Fibroblast of mammary gland (primary cell): ENCODE results near the gene PCDH19.

ENCODE experiments used
- DNase-seq: peaks from one replicate; pipeline ENCODE4 v3.0.0-alpha.2; 2010; ENCODE audit warnings: low read depth
- H3K4me3 ChIP-seq: 2 replicates; pipeline ENCODE4 v1.5.1; 2011; ENCODE audit warnings: low read depth, mild to moderate bottlenecking, low read length, moderate library complexity; ENCODE audit not compliant: control insufficient read depth
- TF ChIP-seq, protein P1 (sequence below): conservative IDR thresholded peaks from 2 replicates; pipeline ENCODE4 v1.5.1; 2011; ENCODE audit warnings: low read depth, low read length, inconsistent platforms; ENCODE audit not compliant: control insufficient read depth, insufficient read depth

The PCDH19 gene

DNA sequence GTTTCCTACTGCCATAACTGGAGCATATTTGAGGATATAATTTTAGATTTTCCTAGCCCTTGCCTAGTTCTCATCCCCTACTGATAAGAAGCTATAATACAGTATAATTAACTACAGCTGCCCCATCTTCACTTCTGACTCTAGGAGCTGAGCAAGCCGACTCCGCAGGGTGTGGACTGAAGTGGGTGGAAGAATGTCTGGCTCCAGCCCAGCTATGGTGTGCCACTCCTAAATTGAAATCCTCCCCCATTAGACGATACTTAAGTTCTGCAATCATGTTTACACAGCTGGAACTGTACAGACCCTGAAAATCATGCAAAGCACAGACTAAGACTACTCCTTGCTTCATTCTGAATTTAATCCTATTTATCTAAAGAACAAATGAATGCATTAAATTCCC is 93.1 kb downstream of the PCDH19 start:
- peak; percentile 12 for DNase-seq
- TF ChIP-seq, protein P1, sequence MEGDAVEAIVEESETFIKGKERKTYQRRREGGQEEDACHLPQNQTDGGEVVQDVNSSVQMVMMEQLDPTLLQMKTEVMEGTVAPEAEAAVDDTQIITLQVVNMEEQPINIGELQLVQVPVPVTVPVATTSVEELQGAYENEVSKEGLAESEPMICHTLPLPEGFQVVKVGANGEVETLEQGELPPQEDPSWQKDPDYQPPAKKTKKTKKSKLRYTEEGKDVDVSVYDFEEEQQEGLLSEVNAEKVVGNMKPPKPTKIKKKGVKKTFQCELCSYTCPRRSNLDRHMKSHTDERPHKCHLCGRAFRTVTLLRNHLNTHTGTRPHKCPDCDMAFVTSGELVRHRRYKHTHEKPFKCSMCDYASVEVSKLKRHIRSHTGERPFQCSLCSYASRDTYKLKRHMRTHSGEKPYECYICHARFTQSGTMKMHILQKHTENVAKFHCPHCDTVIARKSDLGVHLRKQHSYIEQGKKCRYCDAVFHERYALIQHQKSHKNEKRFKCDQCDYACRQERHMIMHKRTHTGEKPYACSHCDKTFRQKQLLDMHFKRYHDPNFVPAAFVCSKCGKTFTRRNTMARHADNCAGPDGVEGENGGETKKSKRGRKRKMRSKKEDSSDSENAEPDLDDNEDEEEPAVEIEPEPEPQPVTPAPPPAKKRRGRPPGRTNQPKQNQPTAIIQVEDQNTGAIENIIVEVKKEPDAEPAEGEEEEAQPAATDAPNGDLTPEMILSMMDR: no peak
- H3K4me3 ChIP-seq: no peak overlapping the region

DNA sequence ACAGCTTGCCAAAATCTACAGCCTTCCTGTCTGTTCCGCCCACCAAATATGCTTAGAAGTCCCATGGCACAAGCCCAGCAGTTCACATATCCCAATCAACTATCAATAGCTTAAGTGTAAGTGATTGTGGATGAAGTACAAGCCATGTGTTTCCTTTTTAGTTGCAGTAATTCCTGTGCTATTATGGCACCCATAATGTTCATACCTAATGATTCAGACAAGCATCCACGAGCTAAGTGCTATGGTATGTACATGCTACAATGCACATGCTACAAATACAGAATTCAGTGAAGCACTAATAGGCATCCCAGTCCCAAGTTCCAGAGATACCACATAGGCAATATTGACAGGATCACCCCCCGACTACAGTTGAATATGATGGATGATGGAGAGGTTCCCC is 94.5 kb downstream of the PCDH19 start:
- TF ChIP-seq, protein P1: no peak
- no peak overlapping the region for H3K4me3 ChIP-seq
- no peak for DNase-seq

DNA sequence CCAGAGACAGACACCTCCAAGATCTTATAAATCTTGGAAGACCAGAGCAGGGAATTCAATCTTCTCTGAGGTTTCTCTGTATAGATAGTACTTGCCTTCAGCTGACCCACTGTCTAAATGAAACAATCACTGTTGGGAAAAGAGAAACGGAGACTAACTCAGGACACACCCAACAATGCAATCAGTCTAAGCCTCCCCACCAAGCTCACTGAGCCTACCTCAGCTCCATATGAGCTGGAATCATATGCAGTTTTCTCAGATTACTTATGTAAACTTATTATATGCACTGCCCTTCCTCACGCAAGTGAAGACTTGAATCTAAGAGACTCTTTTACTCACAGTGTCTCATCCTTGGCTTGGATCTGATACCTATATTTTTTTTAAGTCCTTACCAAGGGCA is 110.5 kb downstream of the PCDH19 start:
- TF ChIP-seq, protein P1: no peak
- no peak overlapping the region for H3K4me3 ChIP-seq
- no peak for DNase-seq

DNA sequence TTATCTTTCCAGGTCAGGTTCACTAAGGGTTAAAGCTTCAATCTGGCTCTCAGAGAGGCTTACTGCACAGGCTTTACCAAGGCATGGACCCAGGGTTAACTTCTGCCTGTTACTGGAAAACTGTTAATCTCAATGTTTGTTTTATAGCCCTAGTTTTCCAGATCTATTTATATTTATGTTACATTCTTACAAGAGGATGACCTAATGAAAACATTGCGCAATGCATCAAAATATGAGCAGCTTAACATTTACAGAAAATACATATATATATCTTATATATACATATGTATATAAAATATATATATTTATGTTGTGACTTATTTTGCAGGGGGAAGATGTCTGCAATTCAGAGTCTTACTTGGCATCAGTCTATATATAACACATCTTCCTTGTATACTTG is 112.3 kb downstream of the PCDH19 start:
- no peak for DNase-seq
- TF ChIP-seq, protein P1: no peak
- H3K4me3 ChIP-seq: no peak overlapping the region

DNA sequence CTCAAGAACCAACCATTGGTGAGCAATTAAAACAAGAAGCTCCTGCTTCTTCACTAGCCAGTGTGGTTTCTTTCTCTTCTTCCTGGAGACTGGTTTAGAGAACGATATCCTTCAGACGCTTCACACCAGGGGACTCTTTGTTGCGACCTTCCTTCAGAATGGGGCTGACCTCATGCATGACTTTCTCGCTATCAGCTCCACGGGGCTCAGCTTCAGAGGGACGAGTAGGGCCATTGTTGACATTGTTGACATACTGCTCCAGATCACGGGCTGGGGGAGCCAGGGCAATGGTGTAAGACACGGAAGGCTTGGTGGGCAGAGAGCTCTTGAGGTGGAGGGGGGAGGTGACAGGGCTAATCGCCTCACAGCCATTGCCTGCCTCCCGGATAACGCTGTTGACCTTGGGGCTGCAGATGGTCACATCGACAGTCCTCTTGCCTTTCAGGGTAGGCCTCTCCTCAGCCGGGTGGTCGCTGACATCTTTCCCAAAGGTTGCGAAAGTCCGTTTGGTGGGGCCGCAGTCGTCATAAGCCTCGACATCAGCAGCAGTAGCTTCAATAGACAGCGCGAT is 113.8 kb downstream of the PCDH19 start:
- no peak overlapping the region for H3K4me3 ChIP-seq
- TF ChIP-seq, protein P1: no peak
- DNase-seq: no peak

DNA sequence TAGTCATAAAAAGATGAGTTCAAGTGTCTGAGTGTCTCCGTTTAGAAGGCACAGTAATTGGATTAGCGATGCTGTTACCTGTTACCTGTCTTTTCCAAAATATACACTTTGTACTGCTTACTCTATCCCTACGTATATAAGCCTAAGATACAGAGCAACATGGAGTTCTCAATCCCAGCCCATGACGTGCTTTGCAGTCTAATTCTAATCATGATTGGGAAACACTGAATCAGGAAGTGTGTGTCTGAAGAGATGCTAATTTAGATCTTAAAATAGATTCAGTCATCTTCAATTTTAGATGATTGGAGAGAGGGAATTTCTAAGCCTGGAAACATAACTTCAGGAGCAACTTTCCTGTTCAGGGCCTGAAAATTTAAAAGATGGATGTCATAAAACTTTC is 115.1 kb downstream of the PCDH19 start:
- DNase-seq: no peak
- no peak overlapping the region for H3K4me3 ChIP-seq
- TF ChIP-seq, protein P1: no peak

DNA sequence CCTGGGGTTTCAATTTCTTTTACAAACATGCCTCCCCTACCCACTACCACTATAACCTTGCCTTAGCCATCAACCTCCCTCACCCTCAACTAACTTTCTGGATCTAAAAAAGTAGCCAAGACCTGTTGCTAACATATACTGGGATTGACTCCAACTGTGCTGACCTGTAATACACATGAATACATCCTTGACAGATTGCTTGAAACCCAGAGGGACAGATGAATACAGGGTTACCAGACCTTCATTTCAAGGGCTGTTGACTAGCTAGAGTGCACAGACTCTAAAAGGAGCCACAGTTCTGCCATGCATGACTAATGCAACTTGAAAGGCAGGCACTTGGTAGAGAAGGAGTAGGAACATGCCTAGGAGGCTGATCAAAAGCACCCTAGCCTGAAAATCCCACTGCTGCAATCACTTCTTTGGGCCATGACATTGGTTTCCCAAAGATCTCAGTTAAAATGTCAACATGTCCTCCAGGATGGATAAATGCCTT is 121.0 kb downstream of the PCDH19 start:
- TF ChIP-seq, protein P1: no peak
- no peak overlapping the region for H3K4me3 ChIP-seq
- DNase-seq: no peak
